ENCODE measurements around the gene GLI3. TPM values are rescaled to one million over a fixed set of nuclear protein-coding genes. Genes with fewer than 3 reads are reported as not detected.

The GLI3 gene
- polyA plus RNA-seq, 2 of the 4 experiments (the other 2 are of a cell fraction): 0.09 TPM; not detected in 1

DNA sequence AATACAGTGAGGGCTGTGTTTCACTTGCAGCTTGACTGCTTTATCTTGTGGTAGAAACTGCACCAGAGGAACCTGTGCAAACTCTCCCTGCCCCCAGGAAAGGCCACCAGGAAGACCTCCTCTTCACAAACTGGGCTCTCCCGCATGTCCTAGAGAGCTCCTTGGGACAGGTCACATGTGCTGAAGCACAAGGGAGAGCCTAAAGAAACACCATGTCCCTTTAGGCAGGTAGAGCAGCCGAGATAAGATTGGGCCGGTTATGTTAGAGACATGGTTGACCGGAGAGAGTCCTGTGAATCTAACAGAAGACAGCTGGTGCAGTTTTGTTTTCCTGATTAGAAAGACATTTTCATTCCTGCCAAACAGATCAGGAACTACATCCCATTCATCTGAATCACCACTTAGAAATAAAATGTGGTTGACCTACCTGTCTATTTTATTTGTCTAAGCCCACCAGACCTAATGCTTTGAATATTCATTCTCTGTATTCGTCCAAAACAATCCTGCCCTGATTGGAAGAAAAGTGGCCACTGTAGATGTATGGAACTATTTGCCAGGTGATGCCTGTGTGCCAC is 224.1 kb downstream of the GLI3 start:
- no peak overlapping the region for H3K4me2 ChIP-seq
- no peak overlapping the region for H3K4me3 ChIP-seq
- no peak for DNase-seq (ENCODE audit: low read depth in 1 of 2, low spot score in 1 of 2)
- FAIRE-seq: no peak
- H3K9me3 ChIP-seq: peaks cover 10% of the 10 kb centered on the region
- ChIA-PET POLR2A (no interaction called here), CTCF (interaction anchor here (0.6 to 1.7 kb wide), 2 partner anchors 33 to 1437 kb away, joined by 3 to 5 read pairs; no protein-coding TSS in a partner anchor)
- 33% methylated on average over 5 of the region's 5 CpGs for WGBS (ENCODE audit: missing lambda C conversion rate)
- no peaks in the 10 kb centered on the region for H3K4me1 ChIP-seq
- TF ChIP-seq CBX2 (IDR thresholded peaks at IDR 0.05; ENCODE audit: borderline replicate concordance, low read depth) (no peak), EP300 (IDR thresholded peaks at IDR 0.05) (no peak), ZFP36 (IDR thresholded peaks at IDR 0.05; ENCODE audit: borderline replicate concordance, partially characterized antibody) (no peak), ESRRA (IDR thresholded peaks at IDR 0.05; ENCODE audit: borderline replicate concordance, low read length) (no peak), POLR2AphosphoS2 (conservative IDR thresholded peaks at IDR 0.05; ENCODE audit: low read length) (no peak), ZC3H11A (IDR thresholded peaks at IDR 0.05) (no peak), MAZ (IDR thresholded peaks at IDR 0.05; ENCODE audit: borderline replicate concordance, low read depth, low read length) (no peak), CEBPB (IDR thresholded peaks at IDR 0.05) (no peak), SMC3 (IDR thresholded peaks at IDR 0.05) (no peak), RFX5 (IDR thresholded peaks at IDR 0.05) (no peak)
- TF ChIP-seq, protein P1, sequence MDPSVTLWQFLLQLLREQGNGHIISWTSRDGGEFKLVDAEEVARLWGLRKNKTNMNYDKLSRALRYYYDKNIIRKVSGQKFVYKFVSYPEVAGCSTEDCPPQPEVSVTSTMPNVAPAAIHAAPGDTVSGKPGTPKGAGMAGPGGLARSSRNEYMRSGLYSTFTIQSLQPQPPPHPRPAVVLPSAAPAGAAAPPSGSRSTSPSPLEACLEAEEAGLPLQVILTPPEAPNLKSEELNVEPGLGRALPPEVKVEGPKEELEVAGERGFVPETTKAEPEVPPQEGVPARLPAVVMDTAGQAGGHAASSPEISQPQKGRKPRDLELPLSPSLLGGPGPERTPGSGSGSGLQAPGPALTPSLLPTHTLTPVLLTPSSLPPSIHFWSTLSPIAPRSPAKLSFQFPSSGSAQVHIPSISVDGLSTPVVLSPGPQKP (IDR thresholded peaks at IDR 0.05; ENCODE audit: low read depth, low read length): no peak
- TF ChIP-seq, protein P2, sequence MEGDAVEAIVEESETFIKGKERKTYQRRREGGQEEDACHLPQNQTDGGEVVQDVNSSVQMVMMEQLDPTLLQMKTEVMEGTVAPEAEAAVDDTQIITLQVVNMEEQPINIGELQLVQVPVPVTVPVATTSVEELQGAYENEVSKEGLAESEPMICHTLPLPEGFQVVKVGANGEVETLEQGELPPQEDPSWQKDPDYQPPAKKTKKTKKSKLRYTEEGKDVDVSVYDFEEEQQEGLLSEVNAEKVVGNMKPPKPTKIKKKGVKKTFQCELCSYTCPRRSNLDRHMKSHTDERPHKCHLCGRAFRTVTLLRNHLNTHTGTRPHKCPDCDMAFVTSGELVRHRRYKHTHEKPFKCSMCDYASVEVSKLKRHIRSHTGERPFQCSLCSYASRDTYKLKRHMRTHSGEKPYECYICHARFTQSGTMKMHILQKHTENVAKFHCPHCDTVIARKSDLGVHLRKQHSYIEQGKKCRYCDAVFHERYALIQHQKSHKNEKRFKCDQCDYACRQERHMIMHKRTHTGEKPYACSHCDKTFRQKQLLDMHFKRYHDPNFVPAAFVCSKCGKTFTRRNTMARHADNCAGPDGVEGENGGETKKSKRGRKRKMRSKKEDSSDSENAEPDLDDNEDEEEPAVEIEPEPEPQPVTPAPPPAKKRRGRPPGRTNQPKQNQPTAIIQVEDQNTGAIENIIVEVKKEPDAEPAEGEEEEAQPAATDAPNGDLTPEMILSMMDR (IDR thresholded peaks at IDR 0.05): no peak
- TF ChIP-seq, protein P3, sequence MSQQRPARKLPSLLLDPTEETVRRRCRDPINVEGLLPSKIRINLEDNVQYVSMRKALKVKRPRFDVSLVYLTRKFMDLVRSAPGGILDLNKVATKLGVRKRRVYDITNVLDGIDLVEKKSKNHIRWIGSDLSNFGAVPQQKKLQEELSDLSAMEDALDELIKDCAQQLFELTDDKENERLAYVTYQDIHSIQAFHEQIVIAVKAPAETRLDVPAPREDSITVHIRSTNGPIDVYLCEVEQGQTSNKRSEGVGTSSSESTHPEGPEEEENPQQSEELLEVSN (IDR thresholded peaks at IDR 0.05; ENCODE audit: borderline replicate concordance, low read depth): no peak
- TF ChIP-seq, protein P4, sequence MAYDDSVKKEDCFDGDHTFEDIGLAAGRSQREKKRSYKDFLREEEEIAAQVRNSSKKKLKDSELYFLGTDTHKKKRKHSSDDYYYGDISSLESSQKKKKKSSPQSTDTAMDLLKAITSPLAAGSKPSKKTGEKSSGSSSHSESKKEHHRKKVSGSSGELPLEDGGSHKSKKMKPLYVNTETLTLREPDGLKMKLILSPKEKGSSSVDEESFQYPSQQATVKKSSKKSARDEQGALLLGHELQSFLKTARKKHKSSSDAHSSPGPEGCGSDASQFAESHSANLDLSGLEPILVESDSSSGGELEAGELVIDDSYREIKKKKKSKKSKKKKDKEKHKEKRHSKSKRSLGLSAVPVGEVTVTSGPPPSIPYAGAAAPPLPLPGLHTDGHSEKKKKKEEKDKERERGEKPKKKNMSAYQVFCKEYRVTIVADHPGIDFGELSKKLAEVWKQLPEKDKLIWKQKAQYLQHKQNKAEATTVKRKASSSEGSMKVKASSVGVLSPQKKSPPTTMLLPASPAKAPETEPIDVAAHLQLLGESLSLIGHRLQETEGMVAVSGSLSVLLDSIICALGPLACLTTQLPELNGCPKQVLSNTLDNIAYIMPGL (CRISPR knock-in tag; IDR thresholded peaks at IDR 0.05; ENCODE audit: borderline replicate concordance): no peak
- no peak for ATAC-seq
- H3K27ac ChIP-seq: no peak overlapping the region

DNA sequence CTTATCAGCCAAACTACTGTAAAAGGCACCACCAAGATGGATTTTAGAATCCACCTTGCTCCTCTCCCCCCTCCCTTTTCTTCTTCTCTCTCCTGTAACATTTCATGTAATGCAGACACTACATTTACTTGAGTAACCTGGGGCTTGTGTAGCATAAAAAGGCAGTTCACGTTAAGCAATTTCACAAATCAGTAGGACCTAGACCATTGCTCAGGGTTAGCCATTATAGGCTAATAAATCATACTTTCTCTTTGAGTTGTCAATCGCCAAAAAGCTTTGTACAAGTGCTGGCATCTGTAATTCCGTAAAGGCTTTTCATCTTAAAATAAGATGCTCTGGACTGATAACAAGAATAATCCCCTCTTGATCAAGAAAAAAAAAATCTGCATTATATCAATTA is 224.7 kb downstream of the GLI3 start:
- Histone ChIP-seq H3K4me3 (no peak overlapping the region), H3K4me1 (no peaks in the 10 kb centered on the region), H3K9me3 (peaks cover 10% of the 10 kb centered on the region), H3K4me2 (no peak overlapping the region), H3K27ac (no peak overlapping the region)
- ATAC-seq (no peak), DNase-seq (ENCODE audit: low read depth in 1 of 2, low spot score in 1 of 2) (no peak), FAIRE-seq (no peak)
- 10% methylated on average over 3 of the region's 3 CpGs for WGBS (ENCODE audit: missing lambda C conversion rate)
- ChIA-PET POLR2A (no interaction called here), CTCF (interaction anchor here (0.6 to 1.7 kb wide), 2 partner anchors 32 to 1437 kb away, joined by 3 to 5 read pairs; no protein-coding TSS in a partner anchor)
- TF ChIP-seq BHLHE40 (IDR thresholded peaks at IDR 0.05; ENCODE audit: low read depth, low read length) (no peak), CBX2 (IDR thresholded peaks at IDR 0.05; ENCODE audit: borderline replicate concordance, low read depth) (no peak), CEBPB (IDR thresholded peaks at IDR 0.05) (no peak), ZC3H11A (IDR thresholded peaks at IDR 0.05) (no peak), RFX5 (IDR thresholded peaks at IDR 0.05) (no peak)

DNA sequence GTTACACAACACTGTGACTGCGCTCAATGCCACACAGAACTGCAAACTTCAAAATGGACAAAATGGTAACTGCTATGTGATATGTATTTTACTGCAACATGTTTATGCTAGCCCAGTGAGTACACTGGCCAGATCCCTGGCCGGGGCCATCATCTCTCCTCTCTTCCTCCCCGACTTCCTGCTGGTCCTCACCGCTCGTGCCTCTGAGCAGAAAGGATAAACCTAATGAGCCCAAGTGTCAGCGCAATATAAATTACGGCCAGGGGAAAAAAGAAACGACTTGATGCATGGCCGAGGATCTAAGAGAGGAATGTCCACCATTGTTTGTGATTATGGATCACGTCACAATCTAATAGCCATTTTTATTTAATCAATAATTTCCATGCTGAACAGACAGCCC is 225.2 kb downstream of the GLI3 start:
- DNase-seq (ENCODE audit: low read depth in 1 of 2, low spot score in 1 of 2) (no peak), FAIRE-seq (no peak), ATAC-seq (no peak)
- CTCF ChIA-PET: no interaction called here
- Histone ChIP-seq H3K4me3 (no peak overlapping the region), H3K27ac (no peak overlapping the region), H3K9me3 (peaks cover 10% of the 10 kb centered on the region), H3K4me1 (no peaks in the 10 kb centered on the region), H3K4me2 (no peak overlapping the region)
- 33% methylated on average over 10 of the region's 10 CpGs for WGBS (ENCODE audit: missing lambda C conversion rate)
- POLR2A ChIA-PET: no interaction called here
- TF ChIP-seq ZFP36 (IDR thresholded peaks at IDR 0.05; ENCODE audit: borderline replicate concordance, partially characterized antibody): no peak
- no peak for TF ChIP-seq HOXB5 (CRISPR knock-in tag; IDR thresholded peaks at IDR 0.05)
- no peak for TF ChIP-seq EHF (CRISPR knock-in tag; IDR thresholded peaks at IDR 0.05)
- TF ChIP-seq CHD4 (IDR thresholded peaks at IDR 0.05; ENCODE audit: borderline replicate concordance): no peak
- TF ChIP-seq, protein P2 (IDR thresholded peaks at IDR 0.05): no peak
- TF ChIP-seq RNF2 (IDR thresholded peaks at IDR 0.05; ENCODE audit: borderline replicate concordance, low read depth): no peak
- no peak for TF ChIP-seq EP300 (IDR thresholded peaks at IDR 0.05)
- no peak for TF ChIP-seq RCOR1 (IDR thresholded peaks at IDR 0.05; ENCODE audit: low read depth, low read length)
- no peak for TF ChIP-seq ZC3H11A (IDR thresholded peaks at IDR 0.05)
- TF ChIP-seq RARB (CRISPR knock-in tag; IDR thresholded peaks at IDR 0.05): no peak
- TF ChIP-seq NFE2L2 (conservative IDR thresholded peaks at IDR 0.05; ENCODE audit: low read length): no peak
- TF ChIP-seq PHF8 (IDR thresholded peaks at IDR 0.05; ENCODE audit: borderline replicate concordance, low read depth): no peak
- no peak for TF ChIP-seq NPAS2 (CRISPR knock-in tag; IDR thresholded peaks at IDR 0.05; ENCODE audit: borderline replicate concordance)
- TF ChIP-seq HOXB13 (CRISPR knock-in tag; IDR thresholded peaks at IDR 0.05; ENCODE audit: low read depth): no peak
